Osteocyte (in vitro differentiated cells): ENCODE results near the gene RFX3. TPM values are rescaled to one million over a fixed set of nuclear protein-coding genes. Genes with fewer than 3 reads are reported as not detected.

Source experiments
- DNase-seq: peaks from one replicate; pipeline ENCODE4 v3.0.0; 2021; ENCODE audit warnings: mixed read lengths; ENCODE audit not compliant: unreplicated experiment; ENCODE audit errors: extremely low spot score
- H3K27ac Mint-ChIP-seq: one replicate; pipeline ENCODE4 v1.8.0; 2021; ENCODE audit warnings: mild to moderate bottlenecking, mixed read lengths; ENCODE audit not compliant: unreplicated experiment
- H3K27me3 Mint-ChIP-seq: one replicate; pipeline ENCODE4 v1.8.0; 2021; ENCODE audit warnings: mixed read lengths; ENCODE audit not compliant: unreplicated experiment
- H3K36me3 Mint-ChIP-seq: one replicate; pipeline ENCODE4 v1.8.0; 2021; ENCODE audit warnings: mixed read lengths; ENCODE audit not compliant: unreplicated experiment
- H3K4me1 Mint-ChIP-seq: one replicate; pipeline ENCODE4 v1.8.0; 2021; ENCODE audit warnings: mixed read lengths; ENCODE audit not compliant: unreplicated experiment
- H3K4me3 Mint-ChIP-seq: one replicate; pipeline ENCODE4 v1.8.0; 2021; ENCODE audit warnings: mild to moderate bottlenecking, moderate library complexity, mixed read lengths; ENCODE audit not compliant: unreplicated experiment
- H3K9me3 Mint-ChIP-seq: one replicate; pipeline ENCODE4 v1.8.0; 2021; ENCODE audit warnings: mixed read lengths; ENCODE audit not compliant: unreplicated experiment
- total RNA-seq: library from RNA; stranded (reverse); gene quantifications from 2 replicates; pipeline ENCODE4 v1.2.1, GENCODE V29; 2021
- TF ChIP-seq, protein P1 (sequence below): fragments of 200-600 bp; sonication (generic); IDR thresholded peaks from 2 replicates; pipeline ENCODE4 v1.5.0; 2021; ENCODE audit warnings: antibody characterized with exemption, mild to moderate bottlenecking, moderate library complexity

Gene RFX3
- total RNA-seq, 1 donor from 2014 or later: 10.0 TPM

DNA sequence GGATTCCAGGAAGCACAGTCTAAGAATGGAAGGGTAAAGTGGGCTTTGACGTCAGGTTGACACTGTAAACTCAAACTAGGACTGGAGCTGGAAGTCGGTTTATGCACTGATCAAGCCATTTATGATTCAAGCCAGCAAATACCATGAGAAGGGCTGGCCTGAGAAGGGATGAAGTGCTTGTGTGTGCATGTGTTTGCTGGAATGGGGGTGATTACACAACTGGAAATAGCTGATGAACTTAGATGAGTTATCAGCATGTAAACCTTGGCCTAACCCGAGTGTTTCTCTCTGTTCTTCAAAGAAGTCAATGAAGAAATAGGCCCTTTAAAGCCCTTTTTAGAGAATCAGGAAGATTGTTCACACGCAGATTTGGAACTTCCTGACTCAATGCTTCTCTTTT lies 287.6 kb downstream of the RFX3 start:
- Mint-ChIP-seq H3K27ac (no peak overlapping the region), H3K4me3 (no peak overlapping the region), H3K4me1 (peaks cover 7% of the 10 kb centered on the region), H3K9me3 (no peaks in the 10 kb centered on the region), H3K27me3 (no peaks in the 10 kb centered on the region), H3K36me3 (peaks cover 8% of the 10 kb centered on the region)
- no peak for DNase-seq
- TF ChIP-seq, protein P1, sequence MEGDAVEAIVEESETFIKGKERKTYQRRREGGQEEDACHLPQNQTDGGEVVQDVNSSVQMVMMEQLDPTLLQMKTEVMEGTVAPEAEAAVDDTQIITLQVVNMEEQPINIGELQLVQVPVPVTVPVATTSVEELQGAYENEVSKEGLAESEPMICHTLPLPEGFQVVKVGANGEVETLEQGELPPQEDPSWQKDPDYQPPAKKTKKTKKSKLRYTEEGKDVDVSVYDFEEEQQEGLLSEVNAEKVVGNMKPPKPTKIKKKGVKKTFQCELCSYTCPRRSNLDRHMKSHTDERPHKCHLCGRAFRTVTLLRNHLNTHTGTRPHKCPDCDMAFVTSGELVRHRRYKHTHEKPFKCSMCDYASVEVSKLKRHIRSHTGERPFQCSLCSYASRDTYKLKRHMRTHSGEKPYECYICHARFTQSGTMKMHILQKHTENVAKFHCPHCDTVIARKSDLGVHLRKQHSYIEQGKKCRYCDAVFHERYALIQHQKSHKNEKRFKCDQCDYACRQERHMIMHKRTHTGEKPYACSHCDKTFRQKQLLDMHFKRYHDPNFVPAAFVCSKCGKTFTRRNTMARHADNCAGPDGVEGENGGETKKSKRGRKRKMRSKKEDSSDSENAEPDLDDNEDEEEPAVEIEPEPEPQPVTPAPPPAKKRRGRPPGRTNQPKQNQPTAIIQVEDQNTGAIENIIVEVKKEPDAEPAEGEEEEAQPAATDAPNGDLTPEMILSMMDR: no peak

DNA sequence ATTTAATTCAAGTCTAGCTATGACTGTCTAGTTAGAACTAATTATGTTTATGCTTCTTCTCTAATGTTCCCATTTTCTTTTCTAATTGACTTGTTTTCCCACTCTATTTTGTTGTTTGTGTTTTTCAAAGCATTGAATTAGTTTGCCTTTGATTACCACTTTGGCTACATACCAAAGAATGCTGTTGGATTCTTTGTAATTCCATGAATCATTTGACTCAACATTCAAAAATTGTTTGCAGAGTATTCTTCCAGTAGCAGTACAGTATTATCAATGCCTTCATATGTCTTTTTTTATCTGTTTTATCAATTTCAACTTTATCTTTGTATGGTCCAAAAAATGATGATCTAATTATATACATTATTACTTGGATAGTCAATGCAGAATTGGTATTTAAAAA lies 288.7 kb downstream of the RFX3 start:
- Mint-ChIP-seq H3K36me3 (peaks cover 8% of the 10 kb centered on the region), H3K27me3 (no peaks in the 10 kb centered on the region), H3K9me3 (no peaks in the 10 kb centered on the region), H3K4me1 (peaks cover 7% of the 10 kb centered on the region), H3K4me3 (no peak overlapping the region), H3K27ac (no peak overlapping the region)
- DNase-seq: no peak
- TF ChIP-seq, protein P1: no peak

DNA sequence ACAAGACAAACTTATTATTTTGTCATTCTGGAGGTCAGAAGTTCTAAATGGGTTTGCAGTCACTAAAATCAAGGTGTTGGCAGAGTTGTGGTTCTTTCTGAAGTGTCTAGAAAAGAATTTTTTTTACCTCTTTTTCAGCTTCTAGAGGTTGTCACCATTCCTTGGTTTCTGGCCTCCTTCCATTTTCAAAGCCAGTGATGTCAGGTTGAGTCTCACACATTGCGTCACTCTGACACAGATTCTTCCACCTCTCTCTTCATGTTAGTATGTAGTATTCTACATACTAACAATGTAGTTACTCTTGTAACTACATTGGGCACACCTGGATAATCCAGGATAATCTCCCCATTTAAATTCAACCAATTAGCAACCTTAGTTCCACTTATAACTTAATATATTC lies 290.3 kb downstream of the RFX3 start:
- no peaks in the 10 kb centered on the region for H3K9me3 Mint-ChIP-seq
- H3K27me3 Mint-ChIP-seq: no peaks in the 10 kb centered on the region
- H3K36me3 Mint-ChIP-seq: peaks cover 10% of the 10 kb centered on the region
- no peak overlapping the region for H3K4me3 Mint-ChIP-seq
- H3K4me1 Mint-ChIP-seq: no peaks in the 10 kb centered on the region
- DNase-seq: no peak
- H3K27ac Mint-ChIP-seq: no peak overlapping the region
- TF ChIP-seq, protein P1: no peak

DNA sequence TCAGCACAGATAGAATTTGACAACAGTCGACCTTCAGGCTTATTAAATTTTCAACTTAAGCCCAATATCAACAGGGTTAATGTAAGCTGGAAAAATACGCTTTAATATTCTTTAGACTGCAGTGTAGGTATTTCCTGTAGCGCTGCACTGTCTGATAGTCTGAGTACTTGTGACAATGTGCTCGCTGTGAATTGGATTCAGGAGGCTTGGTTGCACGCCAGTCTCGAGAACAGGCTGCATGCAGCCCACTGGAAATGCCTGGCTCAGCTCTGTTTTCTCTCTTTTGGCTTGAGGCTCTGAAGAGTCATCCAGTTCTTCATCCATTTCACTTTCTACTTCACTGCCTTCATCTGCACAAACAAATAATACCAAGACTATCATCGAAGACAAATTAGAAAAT lies 300.9 kb downstream of the RFX3 start:
- Mint-ChIP-seq H3K9me3 (no peaks in the 10 kb centered on the region), H3K27ac (no peak overlapping the region), H3K27me3 (no peaks in the 10 kb centered on the region), H3K4me3 (no peak overlapping the region), H3K36me3 (peaks cover 7% of the 10 kb centered on the region), H3K4me1 (peaks cover 10% of the 10 kb centered on the region)
- DNase-seq: no peak
- TF ChIP-seq, protein P1: no peak

DNA sequence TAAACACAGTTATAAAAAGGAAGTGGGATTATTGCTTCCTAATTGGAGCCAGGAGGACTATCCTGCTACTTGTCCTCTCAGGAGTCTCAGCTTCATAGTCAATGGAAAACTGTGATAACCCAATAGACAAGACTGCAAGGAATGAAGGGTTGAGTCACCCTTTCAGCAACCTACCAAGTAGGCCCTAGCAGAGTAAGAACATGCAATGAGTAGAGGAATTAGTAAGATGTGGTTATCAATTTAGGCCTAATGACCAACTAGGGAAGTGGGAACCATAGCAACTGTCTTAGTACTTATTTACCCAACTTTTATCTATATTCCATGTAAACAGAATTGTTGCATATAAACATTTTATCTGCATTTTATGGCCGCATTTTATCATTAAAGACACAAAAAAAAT lies 310.1 kb downstream of the RFX3 start:
- H3K4me1 Mint-ChIP-seq: no peaks in the 10 kb centered on the region
- H3K27ac Mint-ChIP-seq: no peak overlapping the region
- TF ChIP-seq, protein P1: no peak
- DNase-seq: no peak
- peaks cover 2% of the 10 kb centered on the region for H3K27me3 Mint-ChIP-seq
- H3K9me3 Mint-ChIP-seq: no peaks in the 10 kb centered on the region
- no peaks in the 10 kb centered on the region for H3K36me3 Mint-ChIP-seq
- no peak overlapping the region for H3K4me3 Mint-ChIP-seq
